T-helper 1 cell (primary cell): ENCODE data around the gene OR51V1.
"Not testable (repeated sequence)": the region's sequence is repeated elsewhere in the genome, so short reads cannot be mapped to it uniquely, and the experiment has no call there.

Experiments
- DNase-seq, 5 donors: peaks; one replicate each; pipeline ENCODE4 v3.0.0-alpha.2; 2012 to 2020

Gene OR51V1

DNA sequence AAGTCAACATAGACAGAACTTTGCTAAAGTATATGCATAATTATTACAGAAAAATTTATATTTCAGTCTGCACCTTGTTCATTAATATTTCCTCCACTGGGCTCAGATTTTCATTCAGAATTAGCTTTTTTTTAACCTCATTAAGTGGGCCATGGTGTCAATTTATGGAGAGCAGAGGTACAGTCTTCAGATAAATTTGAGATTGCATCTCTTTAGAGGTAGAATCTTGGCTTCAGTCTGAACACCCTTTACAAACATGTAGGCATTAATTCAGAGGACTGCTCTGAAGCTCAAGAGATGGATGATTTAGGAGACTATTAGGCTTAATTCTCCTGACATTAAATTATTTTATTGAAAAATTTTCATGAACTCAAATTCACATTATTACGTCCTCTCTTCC is 29.8 kb upstream of the OR51V1 start:
- no peak for DNase-seq

DNA sequence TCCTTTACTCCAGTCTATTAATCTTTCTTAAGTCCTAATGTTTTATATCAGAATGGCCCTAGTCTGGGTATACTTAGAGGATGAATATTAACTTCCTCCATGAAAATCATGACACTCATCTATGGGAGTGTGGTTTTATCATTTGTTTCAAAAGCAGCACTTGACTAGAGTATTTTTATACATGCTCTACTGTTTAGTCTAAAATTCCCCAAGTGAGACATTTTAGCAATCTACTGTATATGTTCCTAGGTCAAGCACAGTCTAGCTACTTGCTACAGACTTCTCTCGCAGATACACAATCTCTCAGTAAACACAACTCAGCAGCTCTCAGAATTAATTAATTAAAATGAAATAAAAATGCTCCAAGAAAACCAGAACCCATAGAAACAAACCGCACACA is 29.3 kb upstream of the OR51V1 start:
- DNase-seq, result no peak

DNA sequence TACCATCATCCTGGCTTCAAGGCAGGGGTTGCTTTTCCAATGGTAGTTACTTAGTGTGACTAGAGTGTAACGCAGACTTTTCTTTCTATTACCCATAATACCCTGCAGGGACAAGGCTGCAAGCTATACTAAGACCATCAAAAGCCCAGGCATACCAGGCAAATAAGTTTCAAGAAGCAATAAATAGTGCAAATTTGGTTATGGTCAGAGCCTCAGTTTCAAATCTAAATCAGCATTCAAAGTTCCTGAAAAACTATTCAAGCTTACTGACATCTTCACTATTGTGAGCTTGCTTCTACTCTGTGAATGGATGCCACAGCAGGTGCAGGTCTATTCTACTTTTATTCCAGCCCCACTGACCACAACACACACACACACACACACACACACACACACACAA is 28.9 kb upstream of the OR51V1 start:
- DNase-seq, result no peak

GRCh38 chr11:5228124-5228523 is 27.6 kb upstream of the OR51V1 start:
- no peak for DNase-seq

DNA sequence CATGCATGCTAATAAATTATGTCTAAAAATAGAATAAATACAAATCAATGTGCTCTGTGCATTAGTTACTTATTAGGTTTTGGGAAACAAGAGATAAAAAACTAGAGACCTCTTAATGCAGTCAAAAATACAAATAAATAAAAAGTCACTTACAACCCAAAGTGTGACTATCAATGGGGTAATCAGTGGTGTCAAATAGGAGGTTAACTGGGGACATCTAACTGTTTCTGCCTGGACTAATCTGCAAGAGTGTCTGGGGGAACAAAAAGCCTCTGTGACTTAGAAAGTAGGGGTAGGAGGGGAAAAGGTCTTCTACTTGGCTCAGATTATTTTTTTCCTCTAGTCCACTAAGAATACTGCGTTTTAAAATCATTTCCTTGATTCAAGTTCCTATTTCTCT is 27.2 kb upstream of the OR51V1 start:
- DNase-seq, result no peak

DNA sequence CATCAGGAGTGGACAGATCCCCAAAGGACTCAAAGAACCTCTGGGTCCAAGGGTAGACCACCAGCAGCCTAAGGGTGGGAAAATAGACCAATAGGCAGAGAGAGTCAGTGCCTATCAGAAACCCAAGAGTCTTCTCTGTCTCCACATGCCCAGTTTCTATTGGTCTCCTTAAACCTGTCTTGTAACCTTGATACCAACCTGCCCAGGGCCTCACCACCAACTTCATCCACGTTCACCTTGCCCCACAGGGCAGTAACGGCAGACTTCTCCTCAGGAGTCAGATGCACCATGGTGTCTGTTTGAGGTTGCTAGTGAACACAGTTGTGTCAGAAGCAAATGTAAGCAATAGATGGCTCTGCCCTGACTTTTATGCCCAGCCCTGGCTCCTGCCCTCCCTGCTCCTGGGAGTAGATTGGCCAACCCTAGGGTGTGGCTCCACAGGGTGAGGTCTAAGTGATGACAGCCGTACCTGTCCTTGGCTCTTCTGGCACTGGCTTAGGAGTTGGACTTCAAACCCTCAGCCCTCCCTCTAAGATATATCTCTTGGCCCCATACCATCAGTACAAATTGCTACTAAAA is 26.3 kb upstream of the OR51V1 start, which contains the start of gene HBB:
Gene HBB, minus strand, starts transcription at position 340 of the 579 bp plus-strand sequence. Its CDS starts 50 bp downstream, at position 290.
- no peak for DNase-seq

- no peak for DNase-seq
Measured at GRCh38 chr11:5225480-5225871, 25.0 kb upstream of the OR51V1 start.

- no peak for DNase-seq
Measured at GRCh38 chr11:5224538-5225479, 24.3 kb upstream of the OR51V1 start.

GRCh38 chr11:5223686-5224085 is 23.2 kb upstream of the OR51V1 start:
- DNase-seq, result no peak

GRCh38 chr11:5223146-5223545 is 22.7 kb upstream of the OR51V1 start:
- DNase-seq, result no peak

GRCh38 chr11:5210376-5210885 is 9.9 kb upstream of the OR51V1 start:
- no peak for DNase-seq

DNA sequence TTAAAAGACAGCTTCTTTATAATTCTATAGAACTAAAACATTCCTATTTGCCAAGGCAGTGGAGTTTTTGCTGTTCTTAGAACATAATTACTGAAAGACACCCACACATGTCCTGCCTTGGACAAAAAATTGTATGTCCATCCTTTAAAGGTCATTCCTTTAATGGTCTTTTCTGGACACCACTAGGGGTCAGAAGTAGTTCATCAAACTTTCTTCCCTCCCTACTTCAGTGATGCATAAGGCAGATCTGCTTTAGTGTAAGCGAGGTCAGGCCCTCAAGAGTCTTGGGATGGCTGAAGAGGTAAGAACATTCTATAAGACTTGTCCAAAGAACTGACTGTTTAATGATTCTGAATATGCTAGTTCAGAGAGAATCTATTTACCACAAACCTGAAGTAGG is 4.3 kb upstream of the OR51V1 start:
- DNase-seq, result peak in 1 of 5 donors; percentile 4

- no peak for DNase-seq
Measured at GRCh38 chr11:5203366-5203765, 2.9 kb upstream of the OR51V1 start.

DNA sequence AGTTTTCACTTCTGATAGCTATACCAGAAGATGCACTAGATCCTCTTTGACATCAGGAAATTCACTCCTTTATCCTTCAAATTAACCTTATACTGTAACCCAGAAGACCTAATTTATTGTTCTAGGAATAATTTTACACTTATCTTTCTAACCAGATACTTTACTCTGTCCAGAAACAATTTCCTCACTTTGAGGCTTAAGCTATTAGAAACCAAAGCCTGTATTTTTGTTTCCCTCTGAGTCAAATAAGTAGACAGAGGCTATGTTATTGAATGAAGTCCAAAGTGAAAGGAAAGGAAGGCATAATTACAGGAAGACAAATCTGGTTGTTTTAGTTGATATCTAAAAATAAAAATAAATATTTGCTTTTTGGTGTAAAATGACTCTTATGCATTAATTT is 2.2 kb downstream of the OR51V1 start:
- DNase-seq, result no peak

GRCh38 chr11:5197536-5197935 is 2.9 kb downstream of the OR51V1 start:
- no peak for DNase-seq

DNA sequence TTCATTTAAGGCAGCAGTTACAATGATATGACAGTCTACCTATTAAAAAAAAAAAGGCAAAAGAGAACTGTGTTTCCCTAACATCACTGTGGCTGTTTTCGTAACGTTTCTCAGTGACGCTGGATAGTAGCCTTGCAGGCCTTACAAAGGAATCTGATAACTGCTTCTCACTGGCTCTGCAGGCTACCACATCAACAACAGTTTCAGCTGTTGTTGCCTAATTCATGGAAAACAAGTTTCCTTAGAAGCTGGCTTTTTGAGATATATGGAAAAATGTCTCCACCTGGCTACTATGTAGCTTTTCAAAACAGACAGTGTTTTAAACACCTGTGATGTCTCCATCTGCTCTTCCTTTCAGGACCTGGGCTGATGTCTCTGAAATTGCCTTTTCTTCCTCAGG is 3.8 kb downstream of the OR51V1 start:
- no peak for DNase-seq

GRCh38 chr11:5196067-5196466 is 4.4 kb downstream of the OR51V1 start:
- DNase-seq, result no peak

DNA sequence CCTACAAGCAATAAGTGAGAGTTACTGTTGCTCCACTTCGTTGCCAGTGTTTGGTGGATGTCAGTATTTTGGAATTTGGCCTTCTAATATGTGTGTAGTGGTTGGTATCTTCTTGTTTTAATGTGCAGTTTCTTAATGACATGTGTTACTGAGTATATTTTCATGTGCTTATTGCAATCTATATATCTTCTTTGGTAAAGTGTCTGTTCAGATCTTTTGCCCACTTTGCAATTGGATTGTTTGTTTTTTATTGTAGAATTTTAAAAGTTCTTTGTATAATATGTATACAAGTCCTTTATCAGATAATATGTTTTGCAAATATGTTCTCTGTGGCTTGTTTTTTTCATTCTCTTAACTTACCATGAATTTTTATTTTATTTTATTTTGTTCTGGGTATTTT is 7.7 kb downstream of the OR51V1 start:
- DNase-seq, result no peak

DNA sequence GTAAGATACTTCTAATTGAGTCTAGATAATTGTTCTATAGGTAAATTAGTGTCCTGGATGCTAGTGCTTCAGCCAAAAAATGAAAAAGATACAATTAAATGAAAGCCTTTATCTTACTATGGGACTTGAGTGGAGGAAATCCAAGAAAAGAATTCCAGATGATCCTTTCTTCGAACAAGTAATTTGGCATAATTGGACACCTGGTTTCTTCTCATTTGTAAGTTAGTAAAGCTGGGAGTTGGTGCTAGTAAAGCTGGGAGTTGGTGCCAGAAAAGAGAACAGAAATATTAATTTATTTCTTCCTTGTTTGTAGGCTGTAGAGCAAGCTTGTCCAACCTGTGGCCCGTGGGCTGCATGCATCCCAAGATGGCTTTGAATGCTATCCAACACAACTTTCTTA is 12.3 kb downstream of the OR51V1 start:
- DNase-seq, result no peak

GRCh38 chr11:5178046-5178837 is 22.2 kb downstream of the OR51V1 start:
- DNase-seq, result no peak

GRCh38 chr11:5174934-5175333 is 25.5 kb downstream of the OR51V1 start:
- no peak for DNase-seq

GRCh38 chr11:5171856-5172255 is 28.6 kb downstream of the OR51V1 start:
- no peak for DNase-seq

DNA sequence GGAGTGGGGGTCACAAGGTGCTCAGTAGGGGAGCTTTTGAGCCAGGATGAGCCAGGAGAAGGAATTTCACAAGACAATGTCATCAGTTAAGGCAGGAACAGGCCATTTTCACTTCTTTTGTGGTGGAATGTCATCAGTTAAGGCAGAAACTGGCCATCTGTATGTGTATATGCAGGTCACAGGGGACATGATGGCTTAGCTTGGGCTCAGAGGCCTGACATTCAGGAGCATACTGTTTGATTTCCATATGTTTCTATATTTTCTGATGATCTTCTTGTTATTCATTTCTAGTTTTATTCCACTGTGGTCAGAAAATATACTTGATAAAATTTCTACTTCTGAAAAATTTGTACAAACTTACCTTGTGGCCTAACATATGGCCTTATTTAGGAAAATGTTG is 34.6 kb downstream of the OR51V1 start:
- not testable (repeated sequence) for DNase-seq
